GM19023 (cell line): ENCODE measurements around the gene NPW.
A peak's percentile ranks its signal among the peaks of the same experiment; 100 is the strongest.

ENCODE experiments used
- ATAC-seq: cut with Tn5 transposase; IDR thresholded peaks from one replicate; pipeline ENCODE4 v1.9.1; 2021; ENCODE audit warnings: mild to moderate bottlenecking, moderate library complexity; ENCODE audit not compliant: unreplicated experiment

NPW gene

GRCh38 chr16:2019518-2019920, at the start of gene NPW:
NPW (plus strand) TSS chr16:2019785.
- ATAC-seq: no peak

GRCh38 chr16:1971796-1972489, 47.6 kb upstream of the NPW start, which contains the start of gene TBL3:
TBL3 (plus strand) TSS chr16:1972053; CDS start chr16:1972165, 112 bp downstream.
- peak; percentile 82 for ATAC-seq

- no peak for ATAC-seq
Measured at GRCh38 chr16:1972490-1972877, 47.1 kb upstream of the NPW start.

- no peak for ATAC-seq
Measured at GRCh38 chr16:1973461-1974156, 46.0 kb upstream of the NPW start.

- no peak for ATAC-seq
Measured at GRCh38 chr16:1974157-1975070, 45.2 kb upstream of the NPW start.

- ATAC-seq: no peak
Measured at GRCh38 chr16:1975432-1976215, 44.0 kb upstream of the NPW start.

- no peak for ATAC-seq
Measured at GRCh38 chr16:1976216-1976520, 43.4 kb upstream of the NPW start.

- no peak for ATAC-seq
Measured at GRCh38 chr16:1976951-1977874, 42.4 kb upstream of the NPW start.

- no peak for ATAC-seq
Measured at GRCh38 chr16:1977875-1978268, 41.7 kb upstream of the NPW start.

GRCh38 chr16:1978476-1979120, 41.0 kb upstream of the NPW start:
- ATAC-seq: no peak

- no peak for ATAC-seq
Measured at GRCh38 chr16:1979271-1980029, 40.1 kb upstream of the NPW start.

- no peak for ATAC-seq
Measured at GRCh38 chr16:1980030-1980769, 39.4 kb upstream of the NPW start.

- ATAC-seq: no peak
Measured at GRCh38 chr16:1980770-1981087, 38.9 kb upstream of the NPW start.

- ATAC-seq: no peak
Measured at GRCh38 chr16:1981398-1981836, 38.2 kb upstream of the NPW start, which contains the start of gene NOXO1. NOXO1 (minus strand) TSS chr16:1981469; CDS start chr16:1981179, 290 bp downstream.

GRCh38 chr16:1982013-1982433, 37.6 kb upstream of the NPW start:
- ATAC-seq: no peak

- no peak for ATAC-seq
Measured at GRCh38 chr16:1982991-1983543, 36.5 kb upstream of the NPW start.

- ATAC-seq: peak; percentile 74
Measured at GRCh38 chr16:1983544-1984346, 35.8 kb upstream of the NPW start, which contains the start of gene GFER. GFER (plus strand) TSS chr16:1984193; CDS start chr16:1984219, 26 bp downstream.
